RKO (cell line): ENCODE measurements around the gene KLHDC3.
"Not testable (repeated sequence)": the region's sequence is repeated elsewhere in the genome, so short reads cannot be mapped to it uniquely, and the experiment has no call there.

Experiments
- DNase-seq: peaks from one replicate; pipeline ENCODE4 v3.0.0-alpha.2; 2016; ENCODE audit warnings: low spot score

KLHDC3 gene

DNA sequence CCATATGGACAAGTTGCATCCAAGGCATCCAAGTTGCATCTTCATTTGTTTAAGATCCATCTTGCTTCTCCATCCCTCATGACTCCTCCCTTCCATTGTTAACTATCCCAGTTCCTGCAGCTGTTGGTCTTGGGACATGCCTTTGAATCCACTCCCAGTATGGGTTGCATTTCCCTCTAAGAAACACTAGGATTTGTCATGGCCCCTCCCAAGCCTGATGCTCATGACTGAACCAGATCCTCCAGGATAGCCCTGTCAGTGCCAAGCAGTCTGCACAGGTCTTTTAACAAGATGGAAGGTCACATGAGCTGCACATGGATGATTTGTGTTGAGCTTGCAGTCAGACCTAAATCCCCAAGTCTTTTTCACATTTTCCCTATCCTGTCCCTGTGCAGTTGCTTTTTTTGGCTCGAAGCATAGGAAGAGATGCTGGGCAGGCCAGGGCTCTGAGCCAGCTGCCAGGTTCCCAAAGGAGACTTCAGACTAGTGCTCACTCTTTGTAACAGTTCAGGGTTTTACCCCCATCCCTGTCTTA lies 25.5 kb upstream of the KLHDC3 start:
- DNase-seq = no peak

DNA sequence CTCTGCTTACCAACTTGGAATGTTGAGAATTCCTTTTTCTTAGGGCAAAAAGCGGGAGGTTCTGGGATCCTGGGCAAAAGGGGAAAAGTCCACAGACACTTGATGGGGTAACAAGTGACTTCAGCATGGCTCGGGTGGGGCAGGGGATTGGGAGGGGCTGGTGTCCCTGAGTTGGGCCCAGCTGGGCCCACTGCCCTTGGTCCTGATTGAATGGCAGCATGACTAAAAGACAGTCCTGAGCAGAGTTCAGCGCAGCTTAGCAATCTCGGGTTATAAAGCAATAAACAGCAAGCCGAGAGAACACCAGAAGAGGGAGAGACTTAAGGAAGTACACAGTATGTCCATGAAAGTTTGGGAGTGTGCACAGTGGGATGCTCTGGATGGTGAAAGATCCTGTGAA lies 24.1 kb upstream of the KLHDC3 start:
- no peak for DNase-seq

DNA sequence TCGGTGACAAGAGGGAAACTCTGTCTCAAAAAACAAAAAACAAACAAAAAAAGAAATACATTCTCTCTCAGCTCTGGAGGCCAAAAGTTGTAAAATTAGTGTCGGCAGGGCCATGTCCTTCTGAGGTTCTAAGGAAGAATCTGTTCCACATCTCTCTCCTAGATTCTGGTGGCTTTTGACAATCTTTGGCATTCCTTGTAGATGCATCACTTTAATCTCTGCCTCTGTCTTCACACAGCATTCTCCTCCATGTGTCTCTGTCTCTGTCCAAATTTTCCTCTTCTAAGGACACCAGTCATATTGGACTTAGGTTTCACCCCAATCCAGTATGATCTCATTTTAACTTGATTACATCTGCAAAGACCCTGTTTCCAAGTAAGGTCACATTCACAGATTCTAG lies 20.6 kb upstream of the KLHDC3 start:
- DNase-seq = no peak

DNA sequence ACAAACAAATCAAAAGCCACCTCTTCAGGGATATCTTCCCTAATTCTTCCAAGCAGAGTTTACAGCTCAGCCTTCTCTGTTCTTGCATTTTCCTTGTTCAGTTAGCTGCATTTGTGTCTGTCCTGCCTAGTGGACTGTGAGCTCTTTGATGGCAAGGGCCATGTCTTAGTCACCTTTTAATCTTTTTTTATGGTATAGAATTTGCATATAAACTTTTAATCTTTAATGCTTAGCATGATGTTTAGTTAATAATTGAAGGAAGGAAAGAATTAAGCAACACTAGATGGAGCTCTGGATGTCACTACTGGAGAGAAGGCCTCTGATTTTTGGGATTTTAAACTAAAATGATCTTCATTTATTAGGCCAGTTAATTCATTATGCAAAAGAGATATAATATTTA lies 17.5 kb upstream of the KLHDC3 start:
- no peak for DNase-seq

DNA sequence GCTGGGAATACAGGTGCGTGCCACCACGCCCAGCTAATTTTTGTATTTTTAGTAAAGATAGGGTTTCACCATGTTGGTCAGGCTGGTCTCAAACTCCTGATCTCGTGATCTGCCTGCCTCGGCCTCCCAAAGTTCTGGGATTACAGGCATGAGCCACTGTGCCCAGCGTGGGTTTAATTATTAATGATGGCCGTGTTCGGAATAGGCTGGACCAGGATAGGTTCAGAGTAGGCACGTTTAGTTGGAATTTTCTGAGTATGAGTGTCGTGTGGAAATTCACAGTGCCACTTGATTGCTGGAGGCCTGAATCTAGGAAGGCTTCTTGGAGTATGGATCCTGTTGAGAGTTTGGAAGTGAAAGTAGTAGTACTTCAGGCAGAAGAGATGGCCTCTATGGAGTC lies 15.8 kb upstream of the KLHDC3 start:
- DNase-seq = not testable (repeated sequence)

DNA sequence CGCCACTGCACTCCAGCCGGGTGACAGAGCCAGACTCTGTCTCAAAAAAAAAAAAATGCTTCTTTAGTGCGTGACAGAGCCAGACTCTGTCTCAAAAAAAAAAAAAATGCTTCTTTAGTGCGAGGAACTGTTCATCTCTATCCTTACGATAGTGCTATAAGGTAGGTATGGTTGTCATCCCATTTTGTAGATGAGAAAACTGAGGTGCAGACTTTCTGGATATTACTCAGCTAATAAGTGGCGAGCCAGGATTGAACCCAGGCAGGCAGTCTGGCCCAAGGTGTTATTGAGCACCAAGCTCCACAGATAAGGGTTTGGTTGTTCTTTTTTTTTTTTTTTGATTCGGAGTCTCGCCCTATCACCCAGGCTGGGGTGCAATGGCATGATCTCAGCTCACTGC lies 12.2 kb upstream of the KLHDC3 start:
- no peak for DNase-seq

DNA sequence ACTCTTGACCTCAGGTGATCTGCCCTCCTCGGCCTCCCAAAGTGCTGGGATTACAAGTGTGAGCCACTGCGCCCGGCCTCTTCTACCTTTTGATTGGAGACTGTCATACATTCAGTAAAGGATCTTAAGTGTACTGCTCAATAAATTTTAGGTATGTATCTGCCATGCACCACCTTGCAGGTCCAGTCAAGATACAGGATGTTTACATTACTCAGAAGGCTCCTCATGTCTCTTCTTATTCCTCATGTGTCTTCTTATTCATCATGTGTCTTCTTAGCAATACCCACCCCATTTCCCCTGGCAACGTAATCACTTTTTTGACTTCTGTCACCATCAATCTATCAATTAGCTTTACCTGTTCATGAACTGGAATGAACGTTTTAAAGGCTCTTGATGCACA lies 8.2 kb upstream of the KLHDC3 start:
- DNase-seq = no peak

DNA sequence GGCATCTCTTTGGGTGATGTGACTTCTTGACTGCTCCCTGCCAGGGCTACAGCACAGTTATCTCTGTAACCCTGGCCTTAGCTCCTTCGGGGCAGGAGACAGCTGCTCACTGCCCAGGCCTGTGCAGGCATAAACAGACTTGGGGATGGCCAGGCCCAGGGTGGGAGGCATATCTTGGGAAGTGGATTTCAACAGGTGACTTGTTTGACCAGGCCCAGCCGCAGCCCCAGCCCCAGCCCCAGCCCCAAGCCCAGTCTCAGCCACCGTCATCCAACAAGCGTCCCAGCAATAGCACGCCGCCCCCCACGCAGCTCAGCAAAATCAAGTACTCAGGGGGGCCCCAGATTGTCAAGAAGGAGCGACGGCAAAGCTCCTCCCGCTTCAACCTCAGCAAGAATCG lies 7.8 kb upstream of the KLHDC3 start:
- no peak for DNase-seq

DNA sequence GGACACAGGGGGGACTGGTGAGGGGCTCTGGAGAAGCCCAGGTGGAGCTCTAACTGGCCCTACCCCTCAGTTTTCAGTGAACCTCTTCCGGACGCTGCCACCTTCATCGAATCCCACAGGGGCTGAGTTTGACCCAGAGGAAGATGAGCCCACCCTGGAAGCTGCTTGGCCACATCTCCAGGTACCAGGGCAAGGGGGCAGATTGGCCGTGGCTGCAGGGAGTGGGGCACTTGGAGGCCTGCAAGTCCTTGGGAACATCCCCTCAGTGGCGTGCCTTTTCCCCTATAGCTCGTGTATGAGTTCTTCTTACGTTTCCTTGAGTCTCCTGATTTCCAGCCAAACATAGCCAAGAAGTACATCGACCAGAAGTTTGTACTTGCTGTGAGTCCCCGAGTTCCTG lies 6.9 kb upstream of the KLHDC3 start:
- no peak for DNase-seq

DNA sequence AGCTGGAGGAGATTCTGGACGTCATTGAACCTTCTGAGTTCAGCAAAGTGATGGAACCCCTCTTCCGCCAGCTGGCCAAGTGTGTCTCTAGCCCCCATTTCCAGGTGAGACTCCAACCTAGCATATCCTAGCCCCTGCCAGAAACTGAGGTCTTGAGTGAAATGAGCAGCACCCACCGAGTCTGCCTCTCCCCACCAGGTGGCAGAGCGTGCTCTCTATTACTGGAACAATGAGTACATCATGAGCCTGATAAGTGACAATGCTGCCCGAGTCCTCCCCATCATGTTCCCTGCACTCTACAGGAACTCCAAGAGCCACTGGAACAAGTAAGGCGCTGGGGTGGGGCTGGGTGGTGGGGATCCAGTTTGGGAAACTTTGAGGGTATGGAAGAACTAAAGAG lies 4.9 kb upstream of the KLHDC3 start:
- DNase-seq = peak; percentile 80

DNA sequence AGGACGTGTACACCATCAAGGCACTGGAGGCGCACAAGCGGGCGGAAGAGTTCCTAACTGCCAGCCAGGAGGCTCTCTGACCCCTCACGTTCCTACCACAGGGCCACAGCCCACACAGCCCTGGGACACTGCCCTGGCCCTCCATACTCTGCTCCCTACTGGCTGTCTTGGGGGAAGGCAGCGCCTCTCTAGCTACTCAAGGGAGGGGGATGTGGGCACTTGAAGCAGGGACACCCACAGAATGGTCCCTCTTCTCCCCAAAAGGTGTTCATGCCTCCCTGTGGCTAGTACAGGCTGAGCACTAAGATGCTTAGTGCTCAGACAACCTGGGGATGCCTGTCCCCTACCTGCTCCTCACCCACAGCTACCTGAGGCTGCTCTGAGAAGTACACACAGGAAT lies 2.8 kb upstream of the KLHDC3 start:
- no peak for DNase-seq

DNA sequence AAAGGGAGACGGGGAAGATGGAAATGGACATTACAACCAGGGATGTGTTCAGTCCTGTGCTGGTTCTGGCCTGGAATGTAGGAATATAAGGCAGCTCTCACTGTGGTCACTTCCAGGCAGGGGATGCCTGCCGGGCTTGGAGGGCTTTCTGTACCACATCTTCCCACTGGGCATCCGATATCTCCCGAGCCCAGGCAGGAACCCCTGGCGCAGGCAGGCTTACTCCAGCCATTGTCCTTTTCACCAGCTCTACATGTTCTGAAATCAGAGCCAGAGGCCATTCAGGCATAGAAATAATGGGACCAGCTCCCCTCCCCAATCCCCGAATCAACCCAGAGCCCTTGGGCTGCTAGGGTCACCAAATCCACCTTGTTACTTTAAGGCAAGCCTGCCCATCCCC lies 1.7 kb upstream of the KLHDC3 start:
- DNase-seq = no peak

DNA sequence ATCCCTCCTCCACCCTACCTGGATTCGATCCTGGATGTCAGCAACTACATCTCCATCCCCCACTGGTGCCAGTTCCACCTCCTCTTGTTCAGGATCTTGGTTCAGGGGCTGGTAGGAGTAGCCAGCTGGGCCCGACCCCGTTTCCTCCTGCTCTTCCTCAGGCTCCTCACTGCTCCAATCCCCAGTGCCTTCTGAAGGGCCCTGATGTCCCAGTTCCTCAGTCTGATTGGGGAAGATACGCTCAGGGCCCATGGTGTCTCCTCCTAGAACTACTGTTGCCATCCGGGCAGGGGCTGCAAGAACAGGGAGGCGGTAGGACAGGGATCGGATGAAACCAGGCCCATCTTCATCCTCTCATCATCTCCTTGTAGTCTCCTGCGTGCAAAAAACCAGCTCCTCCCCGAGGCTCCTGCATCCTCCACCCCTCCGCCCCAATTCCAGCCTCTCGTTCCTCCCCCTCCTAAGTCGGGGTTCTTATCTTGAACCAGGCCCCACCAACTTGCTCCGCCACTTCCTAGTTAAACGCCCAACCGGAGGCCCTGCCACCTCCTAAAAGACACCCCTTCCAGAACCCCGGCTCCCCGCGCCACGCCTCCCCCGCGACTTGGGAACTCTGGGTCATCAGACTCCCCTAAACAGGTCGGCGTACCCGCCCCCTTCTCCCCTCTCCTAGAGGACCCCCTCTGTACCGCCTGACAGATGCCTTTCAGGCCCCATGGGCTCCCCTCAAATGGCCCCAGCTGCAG lies 779 bp upstream of the KLHDC3 start:
- DNase-seq = peak; percentile 67

DNA sequence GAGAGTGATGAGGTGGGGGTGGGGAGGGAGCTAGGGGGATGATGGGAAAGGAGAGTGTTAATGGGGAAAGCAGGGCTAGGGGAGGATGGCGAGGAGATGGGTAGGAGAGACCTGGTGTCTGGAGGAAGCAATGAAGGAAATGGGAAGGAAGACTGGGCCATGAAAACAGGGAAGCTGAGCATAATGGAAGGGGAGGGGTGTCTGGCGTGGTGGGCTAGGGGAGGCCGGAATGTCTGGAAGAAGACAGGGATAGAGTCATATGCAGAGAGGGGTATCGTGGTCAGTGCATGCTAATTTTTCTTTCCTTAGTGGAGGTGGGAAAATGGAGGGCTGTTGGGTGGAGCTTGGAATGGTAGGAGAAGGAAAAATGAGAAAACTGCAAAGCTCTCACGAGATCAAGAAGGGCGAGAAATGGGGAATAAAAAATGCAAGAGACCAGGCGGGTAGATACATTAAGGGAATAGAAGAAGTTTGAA lies 423 bp downstream of the KLHDC3 start:
- DNase-seq = peak; percentile 39

DNA sequence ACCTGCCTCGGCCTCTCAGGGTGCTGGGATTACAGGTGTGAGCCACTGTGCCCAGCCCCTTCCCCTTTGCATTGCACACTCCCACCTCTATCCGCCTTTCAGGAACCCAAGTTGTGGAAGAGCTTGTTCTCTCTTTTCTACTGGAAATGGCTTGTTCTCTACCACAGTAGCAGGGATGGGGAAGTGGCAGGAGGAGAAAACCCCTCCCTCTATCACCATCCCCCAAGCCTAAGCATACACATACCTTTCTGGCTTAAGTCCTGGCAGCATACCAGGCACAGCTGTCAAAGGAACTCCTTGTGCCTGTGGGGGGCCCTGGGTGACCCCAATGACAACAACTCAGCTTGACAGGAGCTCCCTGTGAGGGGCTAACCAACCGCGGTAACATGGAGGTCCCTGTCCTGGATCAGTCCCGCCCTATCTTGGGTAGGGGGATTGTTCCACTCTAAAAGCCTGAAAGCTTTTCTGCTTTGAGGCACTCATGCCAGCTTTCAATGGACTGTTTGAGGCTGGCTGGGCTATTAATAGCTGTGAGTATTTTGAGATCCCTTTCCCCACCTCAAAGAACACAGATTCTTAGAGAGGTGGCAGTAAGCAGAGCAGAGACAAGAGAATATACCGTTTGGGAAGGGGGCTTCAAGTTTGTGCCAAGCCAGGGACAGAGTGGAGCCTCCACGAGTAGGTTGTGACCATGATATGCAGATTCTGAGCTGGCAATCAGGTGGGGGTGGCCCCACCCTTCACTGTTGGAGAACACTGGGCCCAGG lies 2.3 kb downstream of the KLHDC3 start:
- no peak for DNase-seq

DNA sequence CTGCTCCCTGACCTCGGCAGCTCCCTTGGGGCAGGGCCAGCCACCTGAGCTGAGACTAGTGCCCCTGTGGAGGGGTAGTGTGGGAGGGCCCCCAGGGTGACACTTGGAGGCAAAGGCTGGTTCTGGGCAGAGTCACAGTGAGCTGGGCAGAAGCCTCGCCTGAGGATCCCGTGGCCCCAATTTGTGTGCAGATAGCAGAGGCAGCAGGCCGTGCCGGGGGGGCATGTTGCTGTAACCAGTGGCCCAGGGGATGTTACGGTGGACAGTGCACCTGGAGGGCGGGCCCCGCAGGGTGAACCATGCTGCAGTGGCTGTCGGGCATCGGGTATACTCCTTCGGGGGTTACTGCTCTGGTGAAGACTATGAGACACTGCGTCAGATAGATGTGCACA lies 2.9 kb downstream of the KLHDC3 start:
- no peak for DNase-seq

DNA sequence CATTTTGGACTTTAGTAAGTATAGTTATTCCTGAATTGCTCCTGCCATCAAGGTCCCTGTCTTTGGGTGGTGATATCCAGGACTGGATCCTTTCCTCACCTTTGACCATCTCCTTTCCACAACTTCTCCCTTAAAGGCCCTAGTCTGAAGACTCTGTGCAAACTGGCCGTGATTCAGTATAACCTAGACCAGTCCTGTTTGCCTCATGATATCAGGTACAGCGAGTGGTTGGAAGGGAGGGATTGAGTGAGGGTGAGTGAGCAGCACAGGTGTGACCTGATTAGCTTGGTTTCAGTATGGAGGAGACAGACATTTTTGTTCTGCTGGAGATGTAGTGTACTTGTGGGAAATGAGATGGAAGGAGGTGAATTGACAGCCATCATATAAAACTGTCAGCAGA lies 5.1 kb downstream of the KLHDC3 start:
- DNase-seq = no peak

DNA sequence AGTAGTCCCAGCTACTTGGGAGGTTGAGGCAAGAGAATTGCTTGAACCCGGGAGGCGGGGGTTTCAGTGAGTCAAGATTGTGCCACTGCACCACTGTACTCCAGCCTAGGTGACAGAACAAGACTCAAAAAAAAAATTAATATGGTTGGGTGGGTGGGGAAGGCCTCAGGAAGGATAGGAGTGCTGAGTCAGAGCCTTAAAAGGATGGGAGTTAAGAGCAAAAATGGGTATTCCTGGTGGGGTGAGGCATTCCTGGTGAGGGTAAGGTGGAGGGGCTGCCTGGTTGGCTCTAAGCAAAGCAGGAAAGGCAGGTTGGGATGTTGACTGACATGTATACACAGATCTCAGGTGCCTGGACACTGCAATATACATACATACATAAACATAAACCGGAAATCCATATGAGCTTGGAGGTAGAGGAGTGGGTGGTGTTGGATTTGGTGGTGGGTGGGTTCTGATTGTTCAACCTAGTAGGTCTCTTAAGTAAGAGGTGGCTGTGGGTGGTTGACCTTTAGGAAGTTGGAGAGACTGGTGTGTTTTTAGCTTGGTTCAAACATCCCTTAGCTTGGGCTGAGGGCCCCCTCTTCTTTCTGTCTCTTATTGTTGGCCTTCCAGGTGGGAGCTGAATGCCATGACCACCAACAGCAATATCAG lies 6.1 kb downstream of the KLHDC3 start:
- DNase-seq = no peak

DNA sequence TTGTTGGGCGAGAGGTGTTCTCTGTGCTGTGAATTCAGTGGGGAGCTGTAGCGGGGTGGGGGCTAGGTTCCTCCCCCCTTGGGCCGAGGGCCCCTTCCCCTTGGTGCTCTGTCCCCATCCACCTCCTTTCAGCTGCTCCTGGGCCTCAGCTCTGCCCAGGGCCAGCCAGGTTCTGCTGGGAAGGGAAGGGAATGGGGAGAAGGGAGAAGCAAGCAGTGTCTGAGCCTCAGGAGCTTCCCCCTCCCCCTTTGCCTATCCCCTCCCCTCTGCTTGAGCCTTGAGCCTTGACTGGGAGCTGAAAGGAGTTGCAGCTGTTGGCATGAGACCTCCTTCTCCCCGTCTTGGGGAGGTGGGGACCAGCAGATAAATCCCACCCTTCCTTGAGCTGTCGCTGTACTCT lies 6.8 kb downstream of the KLHDC3 start:
- DNase-seq = peak; percentile 57

DNA sequence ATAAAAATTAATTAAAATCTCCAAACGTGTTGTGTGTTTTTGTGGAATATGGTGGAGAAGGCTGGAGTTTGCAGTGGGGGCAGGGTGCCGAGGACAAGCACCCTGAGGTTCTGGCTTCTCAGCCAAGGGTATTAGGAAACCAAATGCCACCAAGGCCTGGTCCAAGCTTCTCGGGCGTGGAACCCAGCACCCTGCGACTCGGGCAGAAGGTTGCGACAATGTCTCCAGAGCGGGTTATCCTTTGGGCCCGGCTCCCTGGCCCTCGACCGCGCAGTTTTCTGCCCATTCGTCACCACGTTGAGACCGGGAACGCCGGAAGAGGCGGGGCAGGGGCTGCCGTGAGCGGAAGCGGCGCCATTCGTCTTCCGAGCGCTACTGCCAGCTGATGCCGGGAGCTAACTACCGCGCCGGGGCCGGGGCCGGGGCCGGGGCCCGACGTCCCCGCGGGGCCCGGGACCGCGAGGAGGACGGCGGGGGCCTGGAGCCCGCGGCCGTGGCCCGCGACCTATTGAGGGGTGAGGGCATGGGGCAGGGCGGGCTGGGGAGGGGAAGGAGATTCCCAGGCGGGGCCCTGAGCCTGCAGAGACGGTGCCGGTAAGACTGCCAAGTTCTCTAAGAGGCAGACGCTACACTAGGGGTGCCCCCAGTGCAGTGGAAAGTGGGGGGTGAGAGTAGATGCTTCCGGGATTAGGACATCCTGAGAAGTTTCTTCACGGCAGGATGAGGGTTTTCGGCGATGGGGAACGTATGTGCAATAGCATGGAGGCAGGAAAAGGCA lies 7.4 kb downstream of the KLHDC3 start, which contains the start of gene RRP36:
TSS of gene RRP36 (plus strand) at position 354 of the 778 bp plus-strand sequence. CDS start at position 386, 32 bp downstream.
- peak; percentile 86 for DNase-seq

DNA sequence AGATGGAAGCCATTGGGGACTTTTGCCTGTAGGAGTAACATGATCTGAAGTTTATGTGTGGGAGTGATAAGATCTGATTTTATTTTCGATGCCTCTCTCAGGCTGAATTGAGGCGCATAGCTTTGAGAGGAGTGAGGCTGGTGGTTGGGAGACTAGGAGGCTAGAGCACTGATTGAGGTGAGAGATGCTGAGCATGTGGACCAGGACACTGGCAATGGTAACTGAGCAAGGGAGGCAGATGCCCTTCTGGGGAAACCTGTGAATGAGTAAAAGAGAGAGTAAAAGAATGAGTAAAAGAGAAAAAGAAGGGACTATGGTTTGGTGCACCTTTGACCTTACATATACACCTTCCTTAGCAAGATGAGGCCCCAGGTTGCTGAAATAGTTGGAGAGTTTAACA lies 10.4 kb downstream of the KLHDC3 start:
- no peak for DNase-seq

DNA sequence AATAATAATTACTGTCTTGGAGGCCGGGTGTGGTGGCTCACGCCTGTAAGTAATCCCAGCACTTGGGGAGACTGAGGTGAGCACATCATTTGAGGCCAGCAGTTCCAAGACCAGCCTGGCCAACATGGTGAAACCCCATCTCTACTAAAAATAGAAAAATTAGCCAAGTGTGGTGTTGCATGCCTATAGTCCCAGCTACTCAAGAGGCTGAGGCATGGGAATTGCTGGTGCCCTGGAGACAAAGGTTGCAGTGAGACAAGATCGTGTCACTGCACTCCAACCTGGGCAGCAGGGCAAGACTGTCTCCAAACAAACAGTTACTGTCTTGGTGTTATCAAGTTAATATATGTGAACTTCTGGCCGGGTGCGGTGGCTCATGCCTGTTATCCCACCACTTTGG lies 12.3 kb downstream of the KLHDC3 start:
- DNase-seq = no peak
